Measurements from ENCODE around the gene RTN1.

RTN1 gene

GRCh38 chr14:59870277-59871165 is at the start of gene RTN1:
Gene RTN1 (minus strand): TSS chr14:59870776. CDS start chr14:59870630, 146 bp downstream.
- peak; percentile 27 for DNase-seq

- no peak for DNase-seq
Measured at GRCh38 chr14:59920378-59920683, 49.8 kb upstream of the RTN1 start.

GRCh38 chr14:59919570-59920377 is 49.2 kb upstream of the RTN1 start, which contains the start of gene LRRC9:
Gene LRRC9 (plus strand): TSS chr14:59920144.
- no peak for DNase-seq

DNA sequence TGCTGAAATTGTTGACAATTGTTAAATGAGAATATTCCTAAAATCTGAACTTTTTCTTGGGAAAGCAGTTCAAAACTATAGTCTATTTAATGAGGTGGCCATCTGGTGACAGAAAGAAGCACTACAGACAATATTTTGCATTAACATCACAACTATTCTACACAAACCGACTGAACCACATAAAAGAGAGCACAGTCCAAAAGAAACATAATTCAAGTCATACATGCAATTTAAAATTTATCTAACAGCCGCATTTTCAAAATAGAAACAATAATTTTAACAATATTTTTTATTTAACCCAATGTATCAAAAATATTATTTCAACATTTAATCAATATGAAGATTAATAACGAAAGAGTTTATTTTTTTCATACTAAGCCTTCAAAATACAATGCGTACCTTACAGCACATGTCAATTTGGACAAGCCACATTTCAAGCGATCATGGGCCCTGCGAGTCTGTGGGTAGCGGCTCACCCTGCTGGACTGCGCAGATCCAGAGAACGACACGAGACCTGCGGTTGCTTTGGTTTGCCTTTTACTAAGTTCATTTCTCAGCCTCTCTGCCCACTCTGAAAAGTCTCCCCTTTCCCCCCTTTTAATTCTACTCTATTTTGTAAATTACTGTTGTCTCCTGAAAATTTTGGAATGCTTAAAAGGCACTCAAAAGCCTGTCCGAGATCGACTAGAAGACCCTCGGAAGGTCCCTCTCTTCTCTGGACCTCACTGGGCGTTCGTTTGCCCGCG is 48.4 kb upstream of the RTN1 start:
- no peak for DNase-seq

GRCh38 chr14:59913187-59913586 is 42.6 kb upstream of the RTN1 start:
- DNase-seq, result no peak

- no peak for DNase-seq
Measured at GRCh38 chr14:59912443-59912842, 41.9 kb upstream of the RTN1 start.

- DNase-seq, result no peak
Measured at GRCh38 chr14:59905188-59905587, 34.6 kb upstream of the RTN1 start.

GRCh38 chr14:59904184-59904583 is 33.6 kb upstream of the RTN1 start:
- DNase-seq, result no peak

DNA sequence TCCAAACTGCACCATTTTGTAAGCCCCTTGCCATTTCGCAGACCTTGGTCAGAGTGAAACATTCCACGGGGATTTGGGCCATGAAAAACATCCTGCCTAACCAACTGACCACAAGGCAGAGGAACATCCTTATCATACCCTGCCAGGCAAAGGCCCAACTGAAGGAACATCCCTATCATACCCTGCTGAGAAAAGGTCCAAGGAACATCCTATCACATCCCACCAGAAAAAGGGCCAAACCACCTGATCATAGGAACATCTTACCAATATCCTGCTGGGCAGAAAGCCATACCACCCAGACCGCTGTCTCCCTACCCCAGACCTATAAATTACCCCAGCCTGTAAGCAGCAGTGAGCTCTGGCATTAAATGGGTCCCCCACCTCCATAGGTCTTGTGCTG is 30.0 kb upstream of the RTN1 start:
- DNase-seq, result no peak

- DNase-seq, result no peak
Measured at GRCh38 chr14:59897757-59898383, 27.3 kb upstream of the RTN1 start.

DNA sequence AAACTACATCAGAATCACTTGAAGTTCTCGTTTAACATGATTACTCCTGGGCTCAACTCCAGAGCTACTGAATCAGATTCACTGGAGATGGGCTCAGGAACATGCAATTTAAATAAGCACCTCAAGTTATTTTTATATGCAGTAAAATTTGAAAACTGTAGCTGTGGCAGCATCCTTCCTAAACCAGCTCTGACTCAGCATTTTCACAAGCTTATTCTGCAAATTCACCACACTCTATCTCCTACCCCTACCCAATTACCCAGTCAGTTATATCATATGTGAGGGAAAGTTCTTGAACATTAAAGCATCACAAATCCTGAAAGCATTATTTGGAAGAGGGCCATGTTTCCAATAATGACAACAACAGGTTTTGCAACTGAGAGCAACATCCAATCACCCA is 25.1 kb upstream of the RTN1 start:
- DNase-seq, result no peak

GRCh38 chr14:59890676-59891075 is 20.1 kb upstream of the RTN1 start:
- no peak for DNase-seq

DNA sequence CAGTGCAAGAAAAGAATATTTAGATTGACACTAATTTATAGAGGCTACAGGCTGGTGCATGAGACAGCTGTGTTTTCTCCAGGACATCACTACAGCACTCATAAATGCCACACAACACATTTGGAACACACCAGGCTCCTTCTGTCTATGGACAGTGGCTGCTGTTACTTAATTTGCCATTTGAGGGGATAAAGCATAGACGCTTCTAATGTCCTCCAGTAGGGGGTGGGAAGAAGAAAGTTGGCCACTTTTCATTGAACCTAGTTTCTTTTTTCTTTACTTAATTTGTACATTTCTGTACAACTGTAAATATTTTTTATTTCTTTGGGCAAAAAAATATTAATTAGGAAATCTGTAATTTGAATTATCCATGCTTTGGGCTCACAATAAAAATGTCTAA is 12.4 kb upstream of the RTN1 start:
- no peak for DNase-seq

DNA sequence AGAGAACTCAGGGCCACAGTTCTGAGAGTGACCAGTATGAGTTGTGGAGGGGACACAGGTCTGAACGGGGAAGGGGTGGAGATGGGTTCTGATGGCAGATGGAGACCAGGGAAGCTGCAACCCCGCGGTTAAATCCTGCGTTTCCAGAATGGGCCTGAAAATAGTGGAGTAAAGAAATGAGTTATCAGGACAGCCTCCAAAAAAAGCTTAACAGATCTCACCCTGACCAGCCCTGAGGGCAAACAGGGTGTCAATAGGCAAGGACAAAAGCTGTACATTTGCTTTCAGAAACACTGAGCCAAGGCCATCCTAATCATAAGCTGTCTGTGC is 555 bp upstream of the RTN1 start:
- no peak for DNase-seq

- no peak for DNase-seq
Measured at GRCh38 chr14:59869381-59870255, 958 bp downstream of the RTN1 start.

- no peak for DNase-seq
Measured at GRCh38 chr14:59868021-59868420, 2.6 kb downstream of the RTN1 start.

- DNase-seq, result no peak
Measured at GRCh38 chr14:59863806-59864525, 6.6 kb downstream of the RTN1 start.

- no peak for DNase-seq
Measured at GRCh38 chr14:59857328-59857727, 13.2 kb downstream of the RTN1 start.

- DNase-seq, result no peak
Measured at GRCh38 chr14:59852350-59852749, 18.2 kb downstream of the RTN1 start.

DNA sequence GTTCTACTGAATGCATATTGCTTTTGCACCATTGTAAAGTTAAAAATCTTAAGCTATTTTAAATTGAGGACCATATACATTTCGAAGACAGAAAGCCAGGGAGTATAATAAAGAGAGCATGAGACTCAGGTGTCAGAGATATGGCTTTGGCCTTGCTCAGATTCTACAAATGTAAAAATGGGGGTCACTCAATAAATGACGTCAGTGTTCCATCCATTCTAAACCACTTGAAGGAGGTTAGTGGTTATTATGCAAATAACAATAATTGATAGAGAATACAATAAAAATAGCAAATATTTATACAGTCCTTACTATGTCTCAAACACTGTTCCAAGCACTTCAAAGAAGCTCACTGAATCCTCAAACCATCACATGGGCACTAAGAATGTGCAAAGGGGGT is 20.1 kb downstream of the RTN1 start:
- no peak for DNase-seq

DNA sequence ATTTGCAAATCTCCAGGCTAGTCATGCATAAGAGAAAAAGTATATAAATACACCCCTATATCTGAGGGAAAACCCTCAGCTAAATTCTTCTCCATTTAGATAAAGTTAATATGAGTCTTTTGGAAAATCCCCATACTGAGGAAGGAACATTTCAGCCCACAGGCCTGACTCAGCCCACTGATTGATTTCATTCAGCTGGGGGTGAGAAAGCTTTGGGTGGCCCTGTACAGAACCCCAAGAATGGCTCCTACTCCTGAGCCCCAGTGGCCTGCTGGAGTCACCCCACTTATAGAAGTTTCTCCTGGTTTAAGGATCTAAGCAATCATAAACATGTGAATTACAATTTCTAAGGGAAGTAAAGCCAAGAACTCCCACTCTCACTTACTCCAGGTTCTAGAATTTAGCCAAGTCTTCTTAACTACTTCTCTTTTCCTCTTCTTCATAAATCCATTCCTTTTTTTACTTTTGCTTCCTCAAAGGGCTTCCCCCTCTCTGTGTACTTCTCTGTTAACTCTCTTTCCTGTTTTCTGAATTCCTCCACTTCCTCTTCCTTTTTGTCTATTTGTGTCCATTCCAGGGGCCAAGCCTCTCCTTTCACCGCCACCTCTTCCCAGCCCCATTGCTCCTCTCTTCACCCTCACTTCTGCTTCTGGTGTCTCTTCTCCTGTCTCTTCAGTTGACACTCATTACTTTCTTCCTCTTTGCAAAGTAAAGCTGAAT is 21.0 kb downstream of the RTN1 start:
- DNase-seq, result no peak
